Activated CD4-positive, alpha-beta T cell treated with anti-CD3 and anti-CD28 coated beads, Interleukin-2, amount 50 U/mL, for 4 hours (primary cell): ENCODE measurements around the gene SYNC.
"Not testable (repeated sequence)": the region's sequence is repeated elsewhere in the genome, so short reads cannot be mapped to it uniquely, and the experiment has no call there.

ENCODE experiments used
- DNase-seq, 2 experiments: peaks; one replicate each; pipeline ENCODE4 v3.0.0-alpha.2; 2020

The SYNC gene

GRCh38 chr1:32639489-32640075 is 63.0 kb downstream of the SYNC start:
- no peak for DNase-seq

- DNase-seq, result no peak
Observed at GRCh38 chr1:32636914-32637645, 65.5 kb downstream of the SYNC start.

GRCh38 chr1:32635508-32636277 is 66.9 kb downstream of the SYNC start:
- DNase-seq, result no peak

GRCh38 chr1:32632829-32633228 is 69.7 kb downstream of the SYNC start:
- DNase-seq, result no peak

GRCh38 chr1:32630173-32630572 is 72.4 kb downstream of the SYNC start:
- DNase-seq, result not testable (repeated sequence)
